NCI-H526 treated with DMSO at 0.1 percent for 48 hours (cell line): ENCODE measurements around the gene TMSB10.
"Not testable (repeated sequence)": the region's sequence is repeated elsewhere in the genome, so short reads cannot be mapped to it uniquely, and the experiment has no call there.

ENCODE experiments used
- DNase-seq: peaks from one replicate; lab custom pipeline; 2025; lab: John Stamatoyannopoulos, UW

The TMSB10 gene

GRCh38 chr2:84940088-84940470, 34.6 kb downstream of the TMSB10 start:
- no peak for DNase-seq

- DNase-seq, result no peak
These were observed 35.5 kb downstream of the TMSB10 start for GRCh38 chr2:84940831-84941412.

GRCh38 chr2:84942166-84942565, 36.7 kb downstream of the TMSB10 start:
- no peak for DNase-seq

- no peak for DNase-seq
These were observed 37.5 kb downstream of the TMSB10 start for GRCh38 chr2:84942964-84943421.

GRCh38 chr2:84944295-84944909, 38.9 kb downstream of the TMSB10 start:
- no peak for DNase-seq

- DNase-seq, result not testable (repeated sequence)
These were observed 40.4 kb downstream of the TMSB10 start for GRCh38 chr2:84945838-84946203.

GRCh38 chr2:84946204-84947009, 41.0 kb downstream of the TMSB10 start:
- DNase-seq, result no peak

- DNase-seq, result no peak
These were observed 41.6 kb downstream of the TMSB10 start for GRCh38 chr2:84947010-84947593.

- no peak for DNase-seq
These were observed 48.1 kb downstream of the TMSB10 start for GRCh38 chr2:84953535-84953934.

- no peak for DNase-seq
These were observed 48.9 kb downstream of the TMSB10 start for GRCh38 chr2:84954329-84954728.
